Cardiac fibroblast (primary cell): ENCODE measurements around the gene PRDM4.

Source experiments
- DNase-seq, 2 donors: peaks; one replicate each; pipeline versions ENCODE4 v3.0.0 to v3.0.0-alpha.2; 2010; ENCODE audit warnings: low read depth in 2 of 2
- H3K4me3 ChIP-seq, 2 donors: replicated peaks in 1 of 2; 1 replicate in 1 of 2; 2 replicates in 1 of 2; pipeline ENCODE4 v1.5.1; 2011; ENCODE audit warnings: low read depth in 2 of 2, low read length in 2 of 2, mild to moderate bottlenecking in 2 of 2, moderate library complexity in 1 of 2
- CTCF ChIP-seq: IDR thresholded peaks from one replicate; pipeline ENCODE4 v1.5.1; 2011; ENCODE audit warnings: low read depth, mild to moderate bottlenecking, low read length, inconsistent platforms

Gene PRDM4

GRCh38 chr12:107767466-107767865 is 6.5 kb upstream of the PRDM4 start:
- no peak for TF ChIP-seq CTCF
- H3K4me3 ChIP-seq = no peak overlapping the region
- DNase-seq = no peak

GRCh38 chr12:107765316-107765715 is 4.4 kb upstream of the PRDM4 start:
- TF ChIP-seq CTCF = no peak
- no peak for DNase-seq
- H3K4me3 ChIP-seq = no peak overlapping the region

GRCh38 chr12:107764626-107765025 is 3.7 kb upstream of the PRDM4 start:
- no peak overlapping the region for H3K4me3 ChIP-seq
- TF ChIP-seq CTCF = no peak
- DNase-seq = no peak

GRCh38 chr12:107762874-107763273 is 1.9 kb upstream of the PRDM4 start:
- H3K4me3 ChIP-seq = no peak overlapping the region
- no peak for TF ChIP-seq CTCF
- no peak for DNase-seq

- H3K4me3 ChIP-seq = peak overlapping the region; percentile 62
- DNase-seq = peak in 1 of 2 donors; percentile 10
- no peak for TF ChIP-seq CTCF
Measured at GRCh38 chr12:107761502-107761904, 566 bp upstream of the PRDM4 start.

- TF ChIP-seq CTCF = no peak
- H3K4me3 ChIP-seq = peak overlapping the region; percentile 84 to 94
- DNase-seq = peak; percentile 7 to 12
Measured at GRCh38 chr12:107760207-107760808, 629 bp downstream of the PRDM4 start.

GRCh38 chr12:107759410-107759809 is 1.5 kb downstream of the PRDM4 start:
- no peak for TF ChIP-seq CTCF
- DNase-seq = peak; percentile 63 to 89
- peak overlapping the region; percentile 84 to 94 for H3K4me3 ChIP-seq
